Measurements from ENCODE around the gene DBNL.

Gene DBNL

DNA sequence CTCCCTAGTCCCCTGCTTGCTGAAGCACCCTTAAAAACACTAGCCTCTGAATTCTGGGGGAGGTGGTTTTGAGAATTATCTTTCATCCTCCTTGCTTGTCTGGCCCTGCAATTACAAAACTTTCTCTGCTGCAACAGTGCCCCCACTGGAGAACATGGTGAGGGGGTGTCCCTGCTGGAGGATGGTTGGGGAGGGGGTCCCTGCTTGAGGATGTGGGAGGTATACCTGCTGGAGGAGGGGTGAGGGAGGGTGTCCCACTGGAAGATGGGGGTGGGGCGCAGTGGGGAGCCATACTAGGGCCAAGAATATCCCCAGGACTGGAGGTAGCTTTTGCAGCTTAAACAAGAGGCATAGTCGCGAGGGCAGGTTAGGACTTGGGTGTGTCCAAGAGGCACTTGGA, 41.0 kb downstream of the DBNL start:
- no peak overlapping the region for H3K27ac ChIP-seq

DNA sequence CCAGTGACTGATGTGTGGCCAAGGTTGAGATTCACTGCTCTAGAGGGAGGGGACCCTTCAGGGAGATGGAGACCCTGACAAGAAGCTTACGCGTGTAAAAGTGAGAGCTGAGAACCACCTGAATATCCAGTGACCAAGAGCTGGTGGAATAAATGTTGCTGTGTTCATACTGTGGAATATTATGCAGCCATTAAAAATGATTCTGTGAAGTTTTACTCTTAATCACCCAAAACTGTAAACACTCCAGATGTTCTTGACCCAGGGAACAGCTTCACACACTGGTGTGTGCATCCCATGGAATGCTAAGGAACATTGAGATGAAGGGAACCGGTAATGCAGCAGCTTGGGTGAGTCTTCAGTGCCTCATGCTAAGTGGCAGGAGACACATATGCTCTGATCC, 42.1 kb downstream of the DBNL start:
- TF ChIP-seq, protein P1, sequence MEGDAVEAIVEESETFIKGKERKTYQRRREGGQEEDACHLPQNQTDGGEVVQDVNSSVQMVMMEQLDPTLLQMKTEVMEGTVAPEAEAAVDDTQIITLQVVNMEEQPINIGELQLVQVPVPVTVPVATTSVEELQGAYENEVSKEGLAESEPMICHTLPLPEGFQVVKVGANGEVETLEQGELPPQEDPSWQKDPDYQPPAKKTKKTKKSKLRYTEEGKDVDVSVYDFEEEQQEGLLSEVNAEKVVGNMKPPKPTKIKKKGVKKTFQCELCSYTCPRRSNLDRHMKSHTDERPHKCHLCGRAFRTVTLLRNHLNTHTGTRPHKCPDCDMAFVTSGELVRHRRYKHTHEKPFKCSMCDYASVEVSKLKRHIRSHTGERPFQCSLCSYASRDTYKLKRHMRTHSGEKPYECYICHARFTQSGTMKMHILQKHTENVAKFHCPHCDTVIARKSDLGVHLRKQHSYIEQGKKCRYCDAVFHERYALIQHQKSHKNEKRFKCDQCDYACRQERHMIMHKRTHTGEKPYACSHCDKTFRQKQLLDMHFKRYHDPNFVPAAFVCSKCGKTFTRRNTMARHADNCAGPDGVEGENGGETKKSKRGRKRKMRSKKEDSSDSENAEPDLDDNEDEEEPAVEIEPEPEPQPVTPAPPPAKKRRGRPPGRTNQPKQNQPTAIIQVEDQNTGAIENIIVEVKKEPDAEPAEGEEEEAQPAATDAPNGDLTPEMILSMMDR (conservative IDR thresholded peaks at IDR 0.05), result no peak
- H3K27ac ChIP-seq, result no peak overlapping the region

More for the DNA sequence above, 41.0 kb downstream of the DBNL start:
- TF ChIP-seq, protein P1 (conservative IDR thresholded peaks at IDR 0.05), result peak; percentile 32

DNA sequence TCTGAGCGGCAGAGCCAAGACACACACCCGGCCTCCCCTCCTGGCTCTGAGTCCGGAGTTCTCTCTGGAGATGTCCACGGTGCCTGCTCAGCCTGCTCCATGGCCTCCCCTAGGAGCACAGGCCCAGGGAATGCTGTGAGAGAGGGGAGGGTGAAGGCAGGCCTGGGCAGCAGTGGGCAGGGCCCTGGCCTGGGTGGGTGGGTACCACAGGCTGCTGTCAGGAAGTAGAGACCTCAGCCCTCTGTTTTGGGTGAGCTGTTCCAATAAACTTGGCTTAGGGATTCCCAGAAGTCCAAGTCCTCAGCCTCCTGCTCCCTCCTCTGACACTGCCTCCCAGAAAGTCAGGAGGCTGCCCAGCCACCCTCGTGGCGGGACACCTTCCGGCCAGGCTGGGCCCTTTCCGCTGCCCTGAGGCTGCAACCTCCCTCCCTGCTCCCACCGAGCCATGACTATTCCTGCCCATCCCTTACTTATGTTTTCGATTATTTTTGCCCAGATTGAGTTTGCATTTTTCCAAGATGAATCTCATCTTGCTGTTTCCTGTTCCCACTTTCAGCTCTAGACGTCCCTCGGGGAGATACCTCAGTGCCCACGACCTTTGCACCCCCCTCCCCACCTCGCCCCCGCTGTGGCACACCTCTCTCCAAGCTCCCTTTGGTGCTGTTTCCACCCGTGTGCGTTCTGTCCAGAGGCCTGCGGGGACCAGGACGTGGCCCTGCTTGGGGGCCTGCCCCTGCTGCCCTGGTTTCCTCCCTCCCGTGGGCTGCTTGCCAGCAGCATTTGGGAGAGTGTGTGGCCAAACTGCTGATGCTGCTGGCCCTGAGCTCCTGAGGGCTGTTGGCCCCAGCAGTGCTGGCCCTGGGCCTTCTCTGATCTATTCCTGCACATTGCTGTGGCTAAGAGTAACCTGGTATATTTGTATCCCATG, 43.7 kb downstream of the DBNL start:
- no peak overlapping the region for H3K27ac ChIP-seq
- TF ChIP-seq, protein P1 (conservative IDR thresholded peaks at IDR 0.05), result no peak

GRCh38 chr7:44093102-44093641, 48.7 kb downstream of the DBNL start:
- TF ChIP-seq, protein P1 (conservative IDR thresholded peaks at IDR 0.05), result no peak
- no peak overlapping the region for H3K27ac ChIP-seq

DNA sequence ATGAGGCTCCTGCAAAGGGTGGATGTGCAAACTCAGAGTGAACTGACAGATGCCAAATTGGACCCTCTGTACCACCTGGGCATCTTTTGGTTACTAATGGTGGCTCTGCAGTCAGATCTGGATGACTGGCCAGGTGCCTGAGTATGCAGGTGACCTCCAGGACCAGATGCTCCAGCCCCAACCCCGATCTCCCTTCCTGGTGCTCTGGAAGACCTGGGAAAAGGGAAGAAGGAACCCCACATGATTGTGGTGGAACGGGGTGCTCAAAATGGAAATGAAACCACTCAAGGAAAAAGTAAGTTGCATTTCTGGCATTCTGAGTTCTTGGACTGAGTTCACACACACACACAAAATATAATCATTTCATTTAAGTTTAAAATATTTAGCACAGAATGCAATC, 49.9 kb downstream of the DBNL start:
- H3K27ac ChIP-seq, result no peak overlapping the region; the same call in 1 of the 2 replicates
- TF ChIP-seq, protein P1 (conservative IDR thresholded peaks at IDR 0.05), result no peak

DNA sequence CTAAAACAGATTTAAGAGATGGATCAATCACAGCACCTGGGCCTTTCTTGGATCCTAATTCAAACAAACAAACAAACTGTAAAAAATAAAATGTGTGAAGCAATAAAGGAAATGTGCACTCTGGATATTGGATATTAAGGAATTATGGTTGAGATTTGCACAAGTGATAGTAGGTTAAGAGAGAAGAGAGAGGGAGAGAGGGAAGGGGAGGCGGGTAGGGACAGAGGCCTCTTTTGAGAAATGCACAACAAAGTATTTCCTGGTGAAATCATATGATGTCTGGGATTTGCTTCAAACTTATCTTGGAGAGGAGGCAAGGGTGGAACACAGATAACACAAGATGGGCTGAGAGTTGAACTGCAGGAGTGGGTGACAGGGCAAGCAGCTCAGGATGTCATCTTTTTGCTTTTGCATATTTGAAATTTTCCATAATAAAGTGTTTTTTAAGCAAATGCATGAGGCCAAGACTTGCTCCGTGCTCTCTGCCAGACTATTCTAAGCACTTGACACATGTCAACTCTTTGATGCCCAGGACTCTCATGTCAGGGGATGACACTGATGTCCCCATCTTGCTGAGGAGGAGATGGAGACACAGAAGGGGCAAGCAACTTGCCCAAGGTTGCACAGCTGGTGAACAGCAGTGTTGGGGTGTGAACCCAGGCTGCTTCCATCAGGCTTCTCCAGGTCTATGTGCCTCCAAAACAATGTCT, 50.5 kb downstream of the DBNL start:
- H3K27ac ChIP-seq, result no peak overlapping the region; the same call in 1 of the 2 replicates
- TF ChIP-seq, protein P1 (conservative IDR thresholded peaks at IDR 0.05), result no peak

- H3K27ac ChIP-seq, result no peak overlapping the region
These were observed 51.3 kb downstream of the DBNL start for GRCh38 chr7:44095781-44096180.

More at GRCh38 chr7:44095781-44096180, 51.3 kb downstream of the DBNL start:
- TF ChIP-seq, protein P1 (conservative IDR thresholded peaks at IDR 0.05), result no peak
